HepG2 (cell line): ENCODE results near the gene ABHD2. TPM values are rescaled to one million over a fixed set of nuclear protein-coding genes. Genes with fewer than 3 reads are reported as not detected.

Experiments
- E2F2 ChIP-seq: sonication (generic); formaldehyde crosslinking; IDR thresholded peaks from 2 replicates; pipeline ENCODE4 v1.4.0; 2020; ENCODE audit warnings: missing genetic modification reagents, borderline replicate concordance
- HBP1 ChIP-seq: IDR thresholded peaks from 2 replicates; pipeline ENCODE4 v1.6.1; 2016; ENCODE audit warnings: low read depth, control low read depth
- HNRNPUL1 ChIP-seq: fragments of 200-400 bp; formaldehyde crosslinking; IDR thresholded peaks from 2 replicates; pipeline ENCODE4 v1.6.1; 2017; ENCODE audit warnings: low read depth, mild to moderate bottlenecking, low read length, moderate library complexity
- KLF15 ChIP-seq: sonication (generic); formaldehyde crosslinking; IDR thresholded peaks from 2 replicates; pipeline ENCODE4 v1.8.1; 2023; ENCODE audit warnings: borderline replicate concordance, mild to moderate bottlenecking, inconsistent platforms, missing genetic modification reagents, mixed read lengths
- LCORL ChIP-seq, 2 experiments: fragments of 450-650 bp in 1 of 2; sonication (generic) in 1 of 2; formaldehyde crosslinking in 1 of 2; IDR thresholded peaks; 2 replicates each; pipeline versions ENCODE4 v1.5.0 to v1.6.1; 2017 to 2020; ENCODE audit warnings: antibody characterized with exemption in 1 of 2, missing genetic modification reagents in 1 of 2
- LRRFIP1 ChIP-seq: sonication (generic); formaldehyde crosslinking; conservative IDR thresholded peaks from 2 replicates; pipeline ENCODE4 v1.4.0; 2020; ENCODE audit warnings: missing genetic modification reagents
- PBX2 ChIP-seq: IDR thresholded peaks from 2 replicates; pipeline ENCODE4 v1.6.1; 2016; ENCODE audit warnings: control low read depth
- SMARCC2 ChIP-seq: fragments of 450-650 bp; IDR thresholded peaks from 2 replicates; pipeline ENCODE4 v1.6.1; 2017; ENCODE audit warnings: antibody characterized with exemption, mild to moderate bottlenecking
- SNAPC5 ChIP-seq: sonication (generic); formaldehyde crosslinking; IDR thresholded peaks from 2 replicates; pipeline ENCODE4 v1.8.1; 2023; ENCODE audit warnings: mild to moderate bottlenecking, missing genetic modification reagents, borderline replicate concordance
- UBTF ChIP-seq: sonication (generic); formaldehyde crosslinking; IDR thresholded peaks from 2 replicates; pipeline ENCODE4 v1.4.0; 2020; ENCODE audit warnings: mild to moderate bottlenecking, missing genetic modification reagents
- ZBTB49 ChIP-seq: sonication (generic); formaldehyde crosslinking; IDR thresholded peaks from 2 replicates; pipeline ENCODE4 v1.4.0; 2020; ENCODE audit warnings: missing genetic modification reagents, borderline replicate concordance
- ZNF644 ChIP-seq: IDR thresholded peaks from 2 replicates; pipeline ENCODE4 v1.6.1; 2016; ENCODE audit warnings: low read depth
- ZNF691 ChIP-seq: sonication (generic); formaldehyde crosslinking; IDR thresholded peaks from 2 replicates; pipeline ENCODE4 v1.4.0; 2020; ENCODE audit warnings: missing genetic modification reagents, low read depth, mild to moderate bottlenecking, borderline replicate concordance
- ZNF746 ChIP-seq: sonication (generic); formaldehyde crosslinking; IDR thresholded peaks from 2 replicates; pipeline ENCODE4 v1.8.0; 2022; ENCODE audit warnings: mild to moderate bottlenecking, missing genetic modification reagents
- polyA plus RNA-seq, 8 experiments: library from polyadenylated mRNA; depleted of rRNA in 3 of 8; stranded (reverse) in 7 of 8; unstranded in 1 of 8; fragments of >200 nt; fragmentation: Illumina TruSeq in 4 of 8; extraction: Trizol in 4 of 8; gene quantifications; 2 replicates each; pipeline versions ENCODE4 v1.2.1 to v1.2.3, GENCODE V29; 2011 to 2016; ENCODE audit warnings: low read depth in 4 of 8, missing spikeins in 1 of 8, mixed read lengths in 1 of 8; ENCODE audit not compliant: insufficient read depth in 1 of 8
- total RNA-seq, 5 experiments: library from RNA; depleted of rRNA; stranded (reverse); fragments of >200 nt; fragmentation: Illumina TruSeq; extraction: Trizol; gene quantifications; 2 replicates each; pipeline ENCODE4 v1.2.3, GENCODE V29; 2016; ENCODE audit warnings: low read depth in 1 of 5

Gene ABHD2
- total and polyA plus RNA-seq, 2 of the 13 experiments (the other 11 are each of a cell fraction or from before 2014, with no cell fraction given): 14.8 to 22.4 TPM

GRCh38 chr15:89139613-89140499 is 51.6 kb downstream of the ABHD2 start (continued):
- TF ChIP-seq ZNF746 (CRISPR knock-in tag) (peak; percentile 43; the same call in 1 of the 2 replicates), SMARCC2 (no peak), UBTF (CRISPR knock-in tag) (no peak; the same call in 1 of the 2 replicates), E2F2 (CRISPR knock-in tag) (no peak), SNAPC5 (CRISPR knock-in tag) (no peak), PBX2 (CRISPR knock-in tag) (no peak), ZNF691 (no peak), KLF15 (CRISPR knock-in tag) (no peak), LRRFIP1 (CRISPR knock-in tag) (no peak), HNRNPUL1 (no peak), ZBTB49 (CRISPR knock-in tag) (no peak), ZNF644 (0 out of 2 replicates have a peak, but pooled peaks have one; percentile 6), LCORL (IDR thresholded peaks at IDR 0.05) (no peak), LCORL (CRISPR knock-in tag; IDR thresholded peaks at IDR 0.05) (peak; percentile 16; the same call in 1 of the 2 replicates), HBP1 (CRISPR knock-in tag) (no peak)
